Amniotic stem cell (primary cell): Measurements from ENCODE around the gene CENPS.
"Not testable (repeated sequence)": the region's sequence is repeated elsewhere in the genome, so short reads cannot be mapped to it uniquely, and the experiment has no call there.

ENCODE experiments used
- DNase-seq: peaks from one replicate; lab custom pipeline; 2025; lab: John Stamatoyannopoulos, UW

The CENPS gene

GRCh38 chr1:10451287-10451686 is 21.1 kb downstream of the CENPS start:
- DNase-seq, result peak; percentile 29

- DNase-seq, result no peak
Measured at GRCh38 chr1:10456048-10456447, 25.8 kb downstream of the CENPS start.

- no peak for DNase-seq
Measured at GRCh38 chr1:10456661-10457060, 26.4 kb downstream of the CENPS start.

GRCh38 chr1:10457462-10457861 is 27.2 kb downstream of the CENPS start:
- DNase-seq, result not testable (repeated sequence)

GRCh38 chr1:10457875-10458274 is 27.6 kb downstream of the CENPS start:
- DNase-seq, result no peak

- peak; percentile 44 for DNase-seq
Measured at GRCh38 chr1:10459184-10459583, 29.0 kb downstream of the CENPS start.

- DNase-seq, result no peak
Measured at GRCh38 chr1:10467078-10467477, 36.8 kb downstream of the CENPS start.

GRCh38 chr1:10470043-10470442 is 39.8 kb downstream of the CENPS start:
- no peak for DNase-seq

GRCh38 chr1:10471411-10472219 is 41.4 kb downstream of the CENPS start:
- DNase-seq, result no peak

- DNase-seq, result peak; percentile 95
Measured at GRCh38 chr1:10472220-10473144, 42.2 kb downstream of the CENPS start, which contains the start of gene DFFA. Gene DFFA, minus strand, starts transcription at chr1:10472529. Its CDS starts 71 bp downstream, at chr1:10472458.

- DNase-seq, result no peak
Measured at GRCh38 chr1:10473145-10473765, 43.0 kb downstream of the CENPS start.

GRCh38 chr1:10474309-10474612 is 44.0 kb downstream of the CENPS start:
- DNase-seq, result not testable (repeated sequence)

GRCh38 chr1:10474613-10475507 is 44.6 kb downstream of the CENPS start, which contains the start of gene PEX14:
Gene PEX14, plus strand, starts transcription at chr1:10474950. Its CDS starts 17 bp downstream, at chr1:10474967.
- peak; percentile 82 for DNase-seq

GRCh38 chr1:10475510-10475909 is 45.3 kb downstream of the CENPS start:
- no peak for DNase-seq

- no peak for DNase-seq
Measured at GRCh38 chr1:10479296-10479695, 49.1 kb downstream of the CENPS start.

- DNase-seq, result no peak
Measured at GRCh38 chr1:10480614-10481013, 50.4 kb downstream of the CENPS start.

GRCh38 chr1:10484521-10484920 is 54.3 kb downstream of the CENPS start:
- DNase-seq, result no peak

- no peak for DNase-seq
Measured at GRCh38 chr1:10489291-10490055, 59.2 kb downstream of the CENPS start.

GRCh38 chr1:10490286-10490970 is 60.2 kb downstream of the CENPS start:
- DNase-seq, result no peak
